HepG2 (cell line): ENCODE measurements around the gene ZNF503. TPM values are rescaled to one million over a fixed set of nuclear protein-coding genes. Genes with fewer than 3 reads are reported as not detected.

Source experiments
- ARID2 ChIP-seq: sonication (generic); formaldehyde crosslinking; IDR thresholded peaks from 2 replicates; pipeline ENCODE4 v1.8.1; 2022; ENCODE audit warnings: mild to moderate bottlenecking, missing genetic modification reagents, borderline replicate concordance
- HNRNPK ChIP-seq: fragments of 200-400 bp; formaldehyde crosslinking; IDR thresholded peaks from 2 replicates; pipeline ENCODE4 v1.6.1; 2018; ENCODE audit warnings: low read length, low read depth, moderate library complexity, mild to moderate bottlenecking; ENCODE audit not compliant: poor library complexity, severe bottlenecking
- KLF15 ChIP-seq: sonication (generic); formaldehyde crosslinking; IDR thresholded peaks from 2 replicates; pipeline ENCODE4 v1.8.1; 2023; ENCODE audit warnings: borderline replicate concordance, mild to moderate bottlenecking, inconsistent platforms, missing genetic modification reagents, mixed read lengths
- NCOA2 ChIP-seq: sonication (generic); formaldehyde crosslinking; IDR thresholded peaks from 2 replicates; pipeline ENCODE4 v1.8.0; 2022; ENCODE audit warnings: inconsistent platforms
- NFE2L1 ChIP-seq: sonication (generic); formaldehyde crosslinking; IDR thresholded peaks from 2 replicates; pipeline ENCODE4 v1.4.0; 2020; ENCODE audit warnings: missing genetic modification reagents, mild to moderate bottlenecking, borderline replicate concordance
- POGZ ChIP-seq: sonication (generic); formaldehyde crosslinking; IDR thresholded peaks from 2 replicates; pipeline ENCODE4 v1.4.0; 2020; ENCODE audit warnings: mild to moderate bottlenecking, missing genetic modification reagents
- SNAI1 ChIP-seq: sonication (generic); formaldehyde crosslinking; IDR thresholded peaks from 2 replicates; pipeline ENCODE4 v1.5.0; 2020; ENCODE audit warnings: mild to moderate bottlenecking, missing genetic modification reagents, borderline replicate concordance
- ZNF446 ChIP-seq: sonication (generic); formaldehyde crosslinking; IDR thresholded peaks from 2 replicates; pipeline ENCODE4 v1.5.0; 2020; ENCODE audit warnings: mild to moderate bottlenecking, missing genetic modification reagents
- ZNF781 ChIP-seq: sonication (generic); formaldehyde crosslinking; IDR thresholded peaks from 2 replicates; pipeline ENCODE4 v1.5.1; 2020; ENCODE audit warnings: borderline replicate concordance, mild to moderate bottlenecking, missing genetic modification reagents; ENCODE audit errors: not compliant biosample characterization
- polyA plus RNA-seq, 8 experiments: library from polyadenylated mRNA; depleted of rRNA in 3 of 8; stranded (reverse) in 7 of 8; unstranded in 1 of 8; fragments of >200 nt; fragmentation: Illumina TruSeq in 4 of 8; extraction: Trizol in 4 of 8; gene quantifications; 2 replicates each; pipeline versions ENCODE4 v1.2.1 to v1.2.3, GENCODE V29; 2011 to 2016; ENCODE audit warnings: low read depth in 4 of 8, missing spikeins in 1 of 8, mixed read lengths in 1 of 8; ENCODE audit not compliant: insufficient read depth in 1 of 8
- total RNA-seq, 5 experiments: library from RNA; depleted of rRNA; stranded (reverse); fragments of >200 nt; fragmentation: Illumina TruSeq; extraction: Trizol; gene quantifications; 2 replicates each; pipeline ENCODE4 v1.2.3, GENCODE V29; 2016; ENCODE audit warnings: low read depth in 1 of 5
- TF ChIP-seq, protein P1 (sequence below): sonication (generic); formaldehyde crosslinking; IDR thresholded peaks from 2 replicates; pipeline ENCODE4 v1.4.0; 2020; ENCODE audit warnings: missing genetic modification reagents
- TF ChIP-seq, protein P2 (sequence below): sonication (generic); formaldehyde crosslinking; IDR thresholded peaks from 2 replicates; pipeline ENCODE4 v1.4.0; 2020; ENCODE audit warnings: missing genetic modification reagents, mild to moderate bottlenecking, borderline replicate concordance
- TF ChIP-seq, protein P3 (sequence below): sonication (generic); formaldehyde crosslinking; IDR thresholded peaks from 2 replicates; pipeline ENCODE4 v1.4.0; 2020; ENCODE audit warnings: mild to moderate bottlenecking, missing genetic modification reagents
- TF ChIP-seq, protein P4 (sequence below): sonication (generic); formaldehyde crosslinking; IDR thresholded peaks from 2 replicates; pipeline ENCODE4 v1.4.0; 2020; ENCODE audit warnings: missing genetic modification reagents

ZNF503 gene
- total and polyA plus RNA-seq, 2 of the 13 experiments (the other 11 are each of a cell fraction or from before 2014, with no cell fraction given) = 2.7 to 8.3 TPM

DNA sequence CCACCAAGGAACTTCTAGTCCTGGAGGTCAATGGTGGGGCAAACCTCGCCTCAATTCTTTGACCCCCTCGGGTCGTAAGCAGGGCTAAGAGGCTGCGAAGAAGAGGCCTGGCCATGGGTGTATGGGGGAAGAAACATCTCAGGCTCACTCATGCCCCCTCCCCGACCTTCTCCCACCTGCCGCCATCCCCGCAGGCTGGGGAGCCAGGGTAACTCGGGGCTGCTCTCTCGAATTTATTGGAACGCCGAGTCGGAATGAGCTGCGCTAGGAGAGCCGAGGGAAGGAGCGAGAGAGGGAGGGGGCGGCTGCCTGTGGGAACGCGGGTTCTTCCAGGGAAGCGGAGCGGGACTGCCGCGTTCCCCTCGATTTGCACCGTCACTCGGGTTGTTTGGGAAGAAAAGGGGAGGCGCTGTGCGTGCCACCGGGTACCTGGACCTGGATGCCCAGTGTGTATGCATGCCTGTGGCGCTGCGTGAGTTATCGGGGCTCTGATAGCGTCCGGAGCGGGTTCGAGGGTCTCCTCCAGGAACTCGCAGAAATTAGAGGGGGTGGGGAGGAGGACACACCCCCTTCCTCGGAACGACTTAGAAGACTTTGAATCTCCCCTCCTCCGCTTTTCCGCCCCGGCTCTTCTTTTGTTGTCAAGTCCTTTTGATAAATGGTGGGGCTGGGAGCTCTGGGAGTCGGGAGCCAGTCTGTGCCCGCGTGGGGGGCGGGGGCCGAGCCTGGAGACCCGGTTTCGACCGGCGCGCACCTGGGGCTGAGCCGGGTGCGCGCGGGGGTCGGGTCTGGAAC, 1.8 kb upstream of the ZNF503 start (continued):
- 0 out of 2 replicates have a peak, but pooled peaks have one; percentile 29 for TF ChIP-seq SNAI1
- TF ChIP-seq, protein P1, sequence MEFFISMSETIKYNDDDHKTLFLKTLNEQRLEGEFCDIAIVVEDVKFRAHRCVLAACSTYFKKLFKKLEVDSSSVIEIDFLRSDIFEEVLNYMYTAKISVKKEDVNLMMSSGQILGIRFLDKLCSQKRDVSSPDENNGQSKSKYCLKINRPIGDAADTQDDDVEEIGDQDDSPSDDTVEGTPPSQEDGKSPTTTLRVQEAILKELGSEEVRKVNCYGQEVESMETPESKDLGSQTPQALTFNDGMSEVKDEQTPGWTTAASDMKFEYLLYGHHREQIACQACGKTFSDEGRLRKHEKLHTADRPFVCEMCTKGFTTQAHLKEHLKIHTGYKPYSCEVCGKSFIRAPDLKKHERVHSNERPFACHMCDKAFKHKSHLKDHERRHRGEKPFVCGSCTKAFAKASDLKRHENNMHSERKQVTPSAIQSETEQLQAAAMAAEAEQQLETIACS = peak; percentile 16; the same call in 1 of the 2 replicates
- TF ChIP-seq, protein P2, sequence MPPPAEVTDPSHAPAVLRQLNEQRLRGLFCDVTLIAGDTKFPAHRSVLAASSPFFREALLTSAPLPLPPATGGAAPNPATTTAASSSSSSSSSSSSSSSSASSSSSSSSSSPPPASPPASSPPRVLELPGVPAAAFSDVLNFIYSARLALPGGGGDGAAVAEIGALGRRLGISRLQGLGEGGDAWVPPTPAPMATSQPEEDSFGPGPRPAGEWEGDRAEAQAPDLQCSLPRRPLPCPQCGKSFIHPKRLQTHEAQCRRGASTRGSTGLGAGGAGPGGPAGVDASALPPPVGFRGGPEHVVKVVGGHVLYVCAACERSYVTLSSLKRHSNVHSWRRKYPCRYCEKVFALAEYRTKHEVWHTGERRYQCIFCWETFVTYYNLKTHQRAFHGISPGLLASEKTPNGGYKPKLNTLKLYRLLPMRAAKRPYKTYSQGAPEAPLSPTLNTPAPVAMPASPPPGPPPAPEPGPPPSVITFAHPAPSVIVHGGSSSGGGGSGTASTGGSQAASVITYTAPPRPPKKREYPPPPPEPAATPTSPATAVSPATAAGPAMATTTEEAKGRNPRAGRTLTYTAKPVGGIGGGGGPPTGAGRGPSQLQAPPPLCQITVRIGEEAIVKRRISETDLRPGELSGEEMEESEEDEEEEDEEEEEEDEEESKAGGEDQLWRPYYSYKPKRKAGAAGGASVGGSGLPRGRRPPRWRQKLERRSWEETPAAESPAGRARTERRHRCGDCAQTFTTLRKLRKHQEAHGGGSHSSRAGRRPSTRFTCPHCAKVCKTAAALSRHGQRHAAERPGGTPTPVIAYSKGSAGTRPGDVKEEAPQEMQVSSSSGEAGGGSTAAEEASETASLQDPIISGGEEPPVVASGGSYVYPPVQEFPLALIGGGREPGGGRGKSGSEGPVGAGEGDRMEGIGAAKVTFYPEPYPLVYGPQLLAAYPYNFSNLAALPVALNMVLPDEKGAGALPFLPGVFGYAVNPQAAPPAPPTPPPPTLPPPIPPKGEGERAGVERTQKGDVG (CRISPR knock-in tag) = peak; percentile 69; the same call in 1 of the 2 replicates
- TF ChIP-seq HNRNPK = peak; percentile 76
- TF ChIP-seq, protein P3, sequence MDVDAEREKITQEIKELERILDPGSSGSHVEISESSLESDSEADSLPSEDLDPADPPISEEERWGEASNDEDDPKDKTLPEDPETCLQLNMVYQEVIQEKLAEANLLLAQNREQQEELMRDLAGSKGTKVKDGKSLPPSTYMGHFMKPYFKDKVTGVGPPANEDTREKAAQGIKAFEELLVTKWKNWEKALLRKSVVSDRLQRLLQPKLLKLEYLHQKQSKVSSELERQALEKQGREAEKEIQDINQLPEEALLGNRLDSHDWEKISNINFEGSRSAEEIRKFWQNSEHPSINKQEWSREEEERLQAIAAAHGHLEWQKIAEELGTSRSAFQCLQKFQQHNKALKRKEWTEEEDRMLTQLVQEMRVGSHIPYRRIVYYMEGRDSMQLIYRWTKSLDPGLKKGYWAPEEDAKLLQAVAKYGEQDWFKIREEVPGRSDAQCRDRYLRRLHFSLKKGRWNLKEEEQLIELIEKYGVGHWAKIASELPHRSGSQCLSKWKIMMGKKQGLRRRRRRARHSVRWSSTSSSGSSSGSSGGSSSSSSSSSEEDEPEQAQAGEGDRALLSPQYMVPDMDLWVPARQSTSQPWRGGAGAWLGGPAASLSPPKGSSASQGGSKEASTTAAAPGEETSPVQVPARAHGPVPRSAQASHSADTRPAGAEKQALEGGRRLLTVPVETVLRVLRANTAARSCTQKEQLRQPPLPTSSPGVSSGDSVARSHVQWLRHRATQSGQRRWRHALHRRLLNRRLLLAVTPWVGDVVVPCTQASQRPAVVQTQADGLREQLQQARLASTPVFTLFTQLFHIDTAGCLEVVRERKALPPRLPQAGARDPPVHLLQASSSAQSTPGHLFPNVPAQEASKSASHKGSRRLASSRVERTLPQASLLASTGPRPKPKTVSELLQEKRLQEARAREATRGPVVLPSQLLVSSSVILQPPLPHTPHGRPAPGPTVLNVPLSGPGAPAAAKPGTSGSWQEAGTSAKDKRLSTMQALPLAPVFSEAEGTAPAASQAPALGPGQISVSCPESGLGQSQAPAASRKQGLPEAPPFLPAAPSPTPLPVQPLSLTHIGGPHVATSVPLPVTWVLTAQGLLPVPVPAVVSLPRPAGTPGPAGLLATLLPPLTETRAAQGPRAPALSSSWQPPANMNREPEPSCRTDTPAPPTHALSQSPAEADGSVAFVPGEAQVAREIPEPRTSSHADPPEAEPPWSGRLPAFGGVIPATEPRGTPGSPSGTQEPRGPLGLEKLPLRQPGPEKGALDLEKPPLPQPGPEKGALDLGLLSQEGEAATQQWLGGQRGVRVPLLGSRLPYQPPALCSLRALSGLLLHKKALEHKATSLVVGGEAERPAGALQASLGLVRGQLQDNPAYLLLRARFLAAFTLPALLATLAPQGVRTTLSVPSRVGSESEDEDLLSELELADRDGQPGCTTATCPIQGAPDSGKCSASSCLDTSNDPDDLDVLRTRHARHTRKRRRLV (CRISPR knock-in tag) = 0 out of 2 replicates have a peak, but pooled peaks have one; percentile 73
- peak; percentile 48 for TF ChIP-seq ZNF781
- 0 out of 2 replicates have a peak, but pooled peaks have one; percentile 7 for TF ChIP-seq ARID2 (CRISPR knock-in tag)
- TF ChIP-seq ZNF446 = peak; percentile 90; the same call in 1 of the 2 replicates
- no peak for TF ChIP-seq POGZ (CRISPR knock-in tag)
- TF ChIP-seq, protein P4, sequence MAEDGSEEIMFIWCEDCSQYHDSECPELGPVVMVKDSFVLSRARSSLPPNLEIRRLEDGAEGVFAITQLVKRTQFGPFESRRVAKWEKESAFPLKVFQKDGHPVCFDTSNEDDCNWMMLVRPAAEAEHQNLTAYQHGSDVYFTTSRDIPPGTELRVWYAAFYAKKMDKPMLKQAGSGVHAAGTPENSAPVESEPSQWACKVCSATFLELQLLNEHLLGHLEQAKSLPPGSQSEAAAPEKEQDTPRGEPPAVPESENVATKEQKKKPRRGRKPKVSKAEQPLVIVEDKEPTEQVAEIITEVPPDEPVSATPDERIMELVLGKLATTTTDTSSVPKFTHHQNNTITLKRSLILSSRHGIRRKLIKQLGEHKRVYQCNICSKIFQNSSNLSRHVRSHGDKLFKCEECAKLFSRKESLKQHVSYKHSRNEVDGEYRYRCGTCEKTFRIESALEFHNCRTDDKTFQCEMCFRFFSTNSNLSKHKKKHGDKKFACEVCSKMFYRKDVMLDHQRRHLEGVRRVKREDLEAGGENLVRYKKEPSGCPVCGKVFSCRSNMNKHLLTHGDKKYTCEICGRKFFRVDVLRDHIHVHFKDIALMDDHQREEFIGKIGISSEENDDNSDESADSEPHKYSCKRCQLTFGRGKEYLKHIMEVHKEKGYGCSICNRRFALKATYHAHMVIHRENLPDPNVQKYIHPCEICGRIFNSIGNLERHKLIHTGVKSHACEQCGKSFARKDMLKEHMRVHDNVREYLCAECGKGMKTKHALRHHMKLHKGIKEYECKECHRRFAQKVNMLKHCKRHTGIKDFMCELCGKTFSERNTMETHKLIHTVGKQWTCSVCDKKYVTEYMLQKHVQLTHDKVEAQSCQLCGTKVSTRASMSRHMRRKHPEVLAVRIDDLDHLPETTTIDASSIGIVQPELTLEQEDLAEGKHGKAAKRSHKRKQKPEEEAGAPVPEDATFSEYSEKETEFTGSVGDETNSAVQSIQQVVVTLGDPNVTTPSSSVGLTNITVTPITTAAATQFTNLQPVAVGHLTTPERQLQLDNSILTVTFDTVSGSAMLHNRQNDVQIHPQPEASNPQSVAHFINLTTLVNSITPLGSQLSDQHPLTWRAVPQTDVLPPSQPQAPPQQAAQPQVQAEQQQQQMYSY (CRISPR knock-in tag) = no peak
- peak; percentile 27; the same call in 1 of the 2 replicates for TF ChIP-seq NFE2L1
- TF ChIP-seq KLF15 = no peak
- TF ChIP-seq NCOA2 (CRISPR knock-in tag) = 0 out of 2 replicates have a peak, but pooled peaks have one; percentile 20
